ENCODE results near the gene TNFRSF11A.

Gene TNFRSF11A

DNA sequence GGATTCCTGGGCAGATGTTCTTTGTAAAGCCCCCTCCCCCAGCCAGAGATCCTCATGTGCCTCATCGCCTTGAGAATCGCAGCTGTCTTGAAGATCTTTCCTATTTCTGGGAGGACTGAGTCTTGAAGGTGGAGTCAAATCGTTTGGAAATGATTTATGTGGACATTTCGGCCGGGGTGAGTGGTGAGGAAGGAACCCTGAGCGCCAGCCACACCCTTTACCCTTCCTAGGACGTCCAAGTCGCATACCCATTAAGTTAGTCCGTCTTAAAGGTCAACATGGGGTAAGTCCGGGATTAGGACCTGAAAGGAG, 112.9 kb downstream of the TNFRSF11A start:
- no peaks in the 10 kb centered on the region for H4K20me1 ChIP-seq (ENCODE audit: insufficient read depth, low read length)
- no peak overlapping the region for H3K4me3 ChIP-seq (ENCODE audit: low read length)
- no peak overlapping the region for H3K27ac ChIP-seq (ENCODE audit: low read length)
- H3K4me2 ChIP-seq (ENCODE audit: low read length) = no peak overlapping the region
- no peak overlapping the region for H3K9ac ChIP-seq (ENCODE audit: low read length)
- no peaks in the 10 kb centered on the region for H3K9me3 ChIP-seq (ENCODE audit: insufficient read depth, low read length)
- TF ChIP-seq, protein P1, sequence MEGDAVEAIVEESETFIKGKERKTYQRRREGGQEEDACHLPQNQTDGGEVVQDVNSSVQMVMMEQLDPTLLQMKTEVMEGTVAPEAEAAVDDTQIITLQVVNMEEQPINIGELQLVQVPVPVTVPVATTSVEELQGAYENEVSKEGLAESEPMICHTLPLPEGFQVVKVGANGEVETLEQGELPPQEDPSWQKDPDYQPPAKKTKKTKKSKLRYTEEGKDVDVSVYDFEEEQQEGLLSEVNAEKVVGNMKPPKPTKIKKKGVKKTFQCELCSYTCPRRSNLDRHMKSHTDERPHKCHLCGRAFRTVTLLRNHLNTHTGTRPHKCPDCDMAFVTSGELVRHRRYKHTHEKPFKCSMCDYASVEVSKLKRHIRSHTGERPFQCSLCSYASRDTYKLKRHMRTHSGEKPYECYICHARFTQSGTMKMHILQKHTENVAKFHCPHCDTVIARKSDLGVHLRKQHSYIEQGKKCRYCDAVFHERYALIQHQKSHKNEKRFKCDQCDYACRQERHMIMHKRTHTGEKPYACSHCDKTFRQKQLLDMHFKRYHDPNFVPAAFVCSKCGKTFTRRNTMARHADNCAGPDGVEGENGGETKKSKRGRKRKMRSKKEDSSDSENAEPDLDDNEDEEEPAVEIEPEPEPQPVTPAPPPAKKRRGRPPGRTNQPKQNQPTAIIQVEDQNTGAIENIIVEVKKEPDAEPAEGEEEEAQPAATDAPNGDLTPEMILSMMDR (IDR thresholded peaks at IDR 0.05; ENCODE audit: low read depth, low read length) = no peak
- no peak for TF ChIP-seq EZH2phosphoT487 (IDR thresholded peaks at IDR 0.05; ENCODE audit: low read depth)
- no peaks in the 10 kb centered on the region for H3K4me1 ChIP-seq (ENCODE audit: low read length)
- H3K79me2 ChIP-seq (ENCODE audit: low read length) = no peaks in the 10 kb centered on the region
- no peak overlapping the region for H2AFZ ChIP-seq (ENCODE audit: low read depth, low read length)
- peaks cover 25% of the 10 kb centered on the region for H3K27me3 ChIP-seq (ENCODE audit: low read depth, low read length)
- H3K36me3 ChIP-seq (replicated peaks; ENCODE audit: low read depth, low read length) = no peaks in the 10 kb centered on the region

DNA sequence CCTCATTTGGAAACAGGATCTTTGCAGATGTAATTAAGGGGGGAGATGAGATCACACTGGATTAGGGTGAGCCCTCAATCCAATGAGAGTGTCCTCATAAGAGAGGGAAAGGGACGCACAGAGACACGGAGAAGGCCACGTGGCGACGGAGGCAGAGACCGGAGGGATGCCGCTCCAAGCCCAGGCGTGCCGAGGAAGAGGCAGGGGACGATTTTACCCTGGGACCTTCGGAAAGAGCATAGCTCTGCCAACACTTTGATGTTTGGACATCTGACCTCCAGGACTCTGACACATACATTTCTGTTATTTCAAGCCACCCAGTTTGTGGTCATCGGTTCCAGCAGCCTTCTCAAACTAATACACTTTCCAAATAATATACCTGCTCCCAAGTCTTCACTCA, 113.3 kb downstream of the TNFRSF11A start:
- TF ChIP-seq, protein P1 (IDR thresholded peaks at IDR 0.05; ENCODE audit: low read depth, low read length) = no peak
- TF ChIP-seq EZH2phosphoT487 (IDR thresholded peaks at IDR 0.05; ENCODE audit: low read depth) = no peak
- Histone ChIP-seq H3K27ac (ENCODE audit: low read length) (no peak overlapping the region), H2AFZ (ENCODE audit: low read depth, low read length) (no peak overlapping the region), H3K9ac (ENCODE audit: low read length) (no peak overlapping the region), H3K36me3 (replicated peaks; ENCODE audit: low read depth, low read length) (no peaks in the 10 kb centered on the region), H3K27me3 (ENCODE audit: low read depth, low read length) (peaks cover 25% of the 10 kb centered on the region), H4K20me1 (ENCODE audit: insufficient read depth, low read length) (no peaks in the 10 kb centered on the region), H3K4me3 (ENCODE audit: low read length) (no peak overlapping the region), H3K4me1 (ENCODE audit: low read length) (no peaks in the 10 kb centered on the region), H3K4me2 (ENCODE audit: low read length) (no peak overlapping the region), H3K9me3 (ENCODE audit: insufficient read depth, low read length) (no peaks in the 10 kb centered on the region), H3K79me2 (ENCODE audit: low read length) (no peaks in the 10 kb centered on the region)

GRCh38 chr18:62438866-62439265, 113.8 kb downstream of the TNFRSF11A start:
- Histone ChIP-seq H3K4me2 (ENCODE audit: low read length) (no peak overlapping the region), H3K9me3 (ENCODE audit: insufficient read depth, low read length) (no peaks in the 10 kb centered on the region), H2AFZ (ENCODE audit: low read depth, low read length) (no peak overlapping the region), H3K27me3 (ENCODE audit: low read depth, low read length) (peaks cover 25% of the 10 kb centered on the region), H4K20me1 (ENCODE audit: insufficient read depth, low read length) (no peaks in the 10 kb centered on the region), H3K4me1 (ENCODE audit: low read length) (no peaks in the 10 kb centered on the region), H3K27ac (ENCODE audit: low read length) (no peak overlapping the region), H3K4me3 (ENCODE audit: low read length) (no peak overlapping the region), H3K9ac (ENCODE audit: low read length) (no peak overlapping the region), H3K36me3 (replicated peaks; ENCODE audit: low read depth, low read length) (no peaks in the 10 kb centered on the region), H3K79me2 (ENCODE audit: low read length) (no peaks in the 10 kb centered on the region)
- TF ChIP-seq EZH2phosphoT487 (IDR thresholded peaks at IDR 0.05; ENCODE audit: low read depth) = no peak

Measured in OCI-LY3 (cell line).